ENCODE results near the gene MAGI2. TPM values are rescaled to one million over a fixed set of nuclear protein-coding genes. Genes with fewer than 3 reads are reported as not detected.

MAGI2 gene
- total and polyA plus RNA-seq, 2 experiments from 2014 or later: 10.4 to 26.4 TPM

GRCh38 chr7:78022165-78022564, 1431.3 kb downstream of the MAGI2 start:
- ATAC-seq (no peak), DNase-seq (ENCODE audit: low spot score) (no peak)
- H3K27me3 ChIP-seq (ENCODE audit: insufficient read depth): peaks cover 19% of the 10 kb centered on the region
- no peak overlapping the region for H3K27ac ChIP-seq (ENCODE audit: low read depth)
- H3K4me3 ChIP-seq: no peak overlapping the region
- H3K36me3 ChIP-seq (ENCODE audit: insufficient read depth): no peaks in the 10 kb centered on the region
- H3K9me3 Mint-ChIP-seq: no peaks in the 10 kb centered on the region
- no peak overlapping the region for H3K27ac Mint-ChIP-seq
- H3K9me2 ChIP-seq (ENCODE audit: insufficient read depth): no peaks in the 10 kb centered on the region
- H2AFZ ChIP-seq: no peak overlapping the region
- H3K4me2 ChIP-seq: no peak overlapping the region
- H3K79me2 ChIP-seq (replicated peaks; ENCODE audit: insufficient read depth): no peaks in the 10 kb centered on the region
- peaks cover 23% of the 10 kb centered on the region for H3K4me1 Mint-ChIP-seq
- no peak for TF ChIP-seq NANOG (IDR thresholded peaks at IDR 0.05; ENCODE audit: borderline replicate concordance)
- no peak for TF ChIP-seq EZH2phosphoT487 (IDR thresholded peaks at IDR 0.05; ENCODE audit: unreplicated experiment)
- H4K20me1 ChIP-seq (replicated peaks; ENCODE audit: insufficient read depth): no peaks in the 10 kb centered on the region
- H3K4me3 Mint-ChIP-seq: no peak overlapping the region
- H3K27me3 Mint-ChIP-seq (ENCODE audit: insufficient read depth, low read depth, poor library complexity): peaks cover 11% of the 10 kb centered on the region
- H3K36me3 Mint-ChIP-seq (ENCODE audit: low read depth): no peaks in the 10 kb centered on the region; the same call in 2 of the 3 replicates
- H3K4me1 ChIP-seq (ENCODE audit: insufficient read depth): peaks cover 18% of the 10 kb centered on the region
- no peaks in the 10 kb centered on the region for H3F3A ChIP-seq (replicated peaks; ENCODE audit: low read depth)

GRCh38 chr7:78020874-78021249, 1432.6 kb downstream of the MAGI2 start:
- Mint-ChIP-seq H3K4me3 (no peak overlapping the region), H3K9me3 (no peaks in the 10 kb centered on the region), H3K27ac (no peak overlapping the region), H3K4me1 (peaks cover 32% of the 10 kb centered on the region), H3K27me3 (ENCODE audit: insufficient read depth, low read depth, poor library complexity) (peaks cover 11% of the 10 kb centered on the region), H3K36me3 (ENCODE audit: low read depth) (no peaks in the 10 kb centered on the region; the same call in 2 of the 3 replicates)
- Histone ChIP-seq H2AFZ (no peak overlapping the region), H3K9me2 (ENCODE audit: insufficient read depth) (no peaks in the 10 kb centered on the region), H3K4me1 (ENCODE audit: insufficient read depth) (peaks cover 19% of the 10 kb centered on the region), H3K27ac (ENCODE audit: low read depth) (no peak overlapping the region), H3K36me3 (ENCODE audit: insufficient read depth) (no peaks in the 10 kb centered on the region), H4K20me1 (replicated peaks; ENCODE audit: insufficient read depth) (no peaks in the 10 kb centered on the region), H3K27me3 (ENCODE audit: insufficient read depth) (peaks cover 23% of the 10 kb centered on the region), H3K79me2 (replicated peaks; ENCODE audit: insufficient read depth) (no peaks in the 10 kb centered on the region), H3K4me3 (no peak overlapping the region), H3K4me2 (no peak overlapping the region), H3F3A (replicated peaks; ENCODE audit: low read depth) (no peaks in the 10 kb centered on the region)
- ATAC-seq (no peak), DNase-seq (ENCODE audit: low spot score) (no peak)
- TF ChIP-seq REST (IDR thresholded peaks at IDR 0.05; ENCODE audit: unreplicated experiment) (no peak), EZH2 (IDR thresholded peaks at IDR 0.05; ENCODE audit: low read depth, unreplicated experiment) (no peak), ETS1 (IDR thresholded peaks at IDR 0.05) (no peak), STAT1 (IDR thresholded peaks at IDR 0.05; ENCODE audit: unreplicated experiment) (no peak), JUNB (IDR thresholded peaks at IDR 0.05; ENCODE audit: unreplicated experiment) (no peak), POLR2AphosphoS5 (IDR thresholded peaks at IDR 0.05; ENCODE audit: low read depth) (no peak), CTCF (conservative IDR thresholded peaks at IDR 0.05; ENCODE audit: low read depth in 2 of 2) (no peak), ZNF462 (CRISPR knock-in tag; IDR thresholded peaks at IDR 0.05) (no peak)
